GM23248 (cell line): ENCODE results near the gene ANO4. TPM values are rescaled to one million over a fixed set of nuclear protein-coding genes. Genes with fewer than 3 reads are reported as not detected.

ENCODE experiments used
- DNase-seq: peaks from one replicate; pipeline ENCODE4 v3.0.0-alpha.2; 2015
- H2AFZ ChIP-seq: fragments of 200-600 bp; sonication (generic); 2 replicates; pipeline ENCODE4 v1.6.1; 2016; ENCODE audit warnings: antibody characterized with exemption
- H3F3A ChIP-seq: fragments of 200-600 bp; sonication (generic); 2 replicates; pipeline ENCODE4 v1.6.1; 2016; ENCODE audit warnings: mild to moderate bottlenecking, antibody characterized with exemption, mixed run types; ENCODE audit not compliant: insufficient read depth
- H3K27ac ChIP-seq: fragments of 200-600 bp; sonication (generic); 2 replicates; pipeline ENCODE4 v1.5.1; 2016; ENCODE audit warnings: mild to moderate bottlenecking
- H3K27me3 ChIP-seq: fragments of 200-600 bp; sonication (generic); replicated peaks from 2 replicates; pipeline ENCODE4 v1.6.1; 2016; ENCODE audit warnings: mild to moderate bottlenecking; ENCODE audit not compliant: insufficient read depth
- H3K36me3 ChIP-seq: fragments of 200-600 bp; sonication (generic); 2 replicates; pipeline ENCODE4 v1.6.1; 2016; ENCODE audit warnings: low read depth, mild to moderate bottlenecking
- H3K4me1 ChIP-seq: fragments of 200-600 bp; sonication (generic); 2 replicates; pipeline ENCODE4 v1.6.1; 2016; ENCODE audit warnings: mild to moderate bottlenecking; ENCODE audit not compliant: insufficient read depth
- H3K4me2 ChIP-seq: fragments of 200-600 bp; sonication (generic); one replicate; pipeline ENCODE4 v1.6.1; 2016; ENCODE audit warnings: mild to moderate bottlenecking; ENCODE audit not compliant: unreplicated experiment
- H3K4me3 ChIP-seq: fragments of 200-600 bp; sonication (generic); 2 replicates; pipeline ENCODE4 v1.5.1; 2016; ENCODE audit warnings: mild to moderate bottlenecking
- H3K79me2 ChIP-seq: fragments of 200-600 bp; sonication (generic); 2 replicates; pipeline ENCODE4 v1.6.1; 2016; ENCODE audit warnings: mild to moderate bottlenecking; ENCODE audit not compliant: insufficient read depth
- H3K9ac ChIP-seq: fragments of 200-600 bp; sonication (generic); 2 replicates; pipeline ENCODE4 v1.6.1; 2016; ENCODE audit warnings: mild to moderate bottlenecking
- H3K9me2 ChIP-seq: fragments of 200-600 bp; sonication (generic); 2 replicates; pipeline ENCODE4 v1.6.1; 2016; ENCODE audit warnings: mixed run types, mild to moderate bottlenecking, moderate library complexity; ENCODE audit not compliant: insufficient read depth
- H3K9me3 ChIP-seq: fragments of 200-600 bp; sonication (generic); one replicate; pipeline ENCODE4 v1.6.1; 2017; ENCODE audit warnings: low read depth
- H4K20me1 ChIP-seq: fragments of 200-600 bp; sonication (generic); 2 replicates; pipeline ENCODE4 v1.6.0; 2016; ENCODE audit not compliant: insufficient read depth
- EZH2 ChIP-seq: fragments of 200-600 bp; sonication (generic); IDR thresholded peaks from 2 replicates; pipeline ENCODE4 v1.6.1; 2018; ENCODE audit warnings: antibody characterized with exemption, mild to moderate bottlenecking; ENCODE audit not compliant: insufficient read depth, poor library complexity, severe bottlenecking
- EZH2phosphoT487 ChIP-seq: fragments of 200-600 bp; sonication (generic); IDR thresholded peaks from 2 replicates; pipeline ENCODE4 v1.6.1; 2018; ENCODE audit warnings: antibody characterized with exemption, moderate library complexity, mild to moderate bottlenecking, low read depth; ENCODE audit not compliant: insufficient read depth
- WGBS, 2 experiments: methylation state at CpG; one replicate each; pipeline ENCODE4 v1.1.6; 2015 to 2017; ENCODE audit warnings: low lambda C conversion rate in 2 of 2, low coverage in 1 of 2; ENCODE audit errors: missing lambda C conversion rate in 2 of 2; 5-methylcytosine and 5-hydroxymethylcytosine counted together
- in situ Hi-C: fragments of 300-500 bp; cut with MboI; formaldehyde crosslinking; loops from 2 replicates; pipeline ENCODE4 v1.15.0; 2020
- polyA plus RNA-seq: library from polyadenylated mRNA; unstranded; fragments of >200 nt; fragmentation: Nextera tagmentation; extraction: Ambion mirVana; gene quantifications from 2 replicates; pipeline ENCODE4 v1.2.1, GENCODE V29; 2016
- total RNA-seq: library from RNA; depleted of rRNA; stranded (reverse); fragments of >200 nt; shearing (Covaris generic); gene quantifications from 2 replicates; pipeline ENCODE4 v1.2.3, GENCODE V29; 2014

The ANO4 gene
- total and polyA plus RNA-seq, 2 experiments from 2014 or later, result 6.6 to 7.6 TPM

- no peaks in the 10 kb centered on the region for H4K20me1 ChIP-seq
- H3K36me3 ChIP-seq, result no peaks in the 10 kb centered on the region
- TF ChIP-seq EZH2phosphoT487 (no peak), EZH2 (no peak)
- no peak for DNase-seq
- no peaks in the 10 kb centered on the region for H3K27me3 ChIP-seq
- H2AFZ ChIP-seq, result no peak overlapping the region
- in situ Hi-C loops, result no loop called here
- H3K9me2 ChIP-seq, result no peaks in the 10 kb centered on the region
- WGBS, 2 experiments, result 76 to 83% methylated on average over 5 of the region's 5 CpGs
- H3K4me1 ChIP-seq, result no peaks in the 10 kb centered on the region
- H3K9me3 ChIP-seq, result no peaks in the 10 kb centered on the region
- no peak overlapping the region for H3K9ac ChIP-seq
- no peaks in the 10 kb centered on the region for H3F3A ChIP-seq
- H3K4me2 ChIP-seq, result no peak overlapping the region
- H3K27ac ChIP-seq, result no peak overlapping the region
- H3K79me2 ChIP-seq, result no peaks in the 10 kb centered on the region
- H3K4me3 ChIP-seq, result no peak overlapping the region
Observed at GRCh38 chr12:101097829-101098580, 303.4 kb downstream of the ANO4 start.

- no peaks in the 10 kb centered on the region for H3K79me2 ChIP-seq
- no peak overlapping the region for H3K4me3 ChIP-seq
- H3K9ac ChIP-seq, result no peak overlapping the region
- 0 out of 2 replicates have a peak, but pooled peaks cover 4% of the 10 kb centered on the region for H3K36me3 ChIP-seq
- no peak overlapping the region for H2AFZ ChIP-seq
- H3K4me2 ChIP-seq, result no peak overlapping the region
- in situ Hi-C loops, result no loop called here
- H3K27ac ChIP-seq, result no peak overlapping the region
- H3F3A ChIP-seq, result no peaks in the 10 kb centered on the region
- H3K9me3 ChIP-seq, result peaks cover 5% of the 10 kb centered on the region
- DNase-seq, result no peak
- no peaks in the 10 kb centered on the region for H3K4me1 ChIP-seq
- WGBS, 2 experiments, result 85 to 87% methylated on average over 4 of the region's 4 CpGs
- no peaks in the 10 kb centered on the region for H3K27me3 ChIP-seq
- no peaks in the 10 kb centered on the region for H3K9me2 ChIP-seq
- no peaks in the 10 kb centered on the region for H4K20me1 ChIP-seq
- TF ChIP-seq EZH2phosphoT487 (no peak), EZH2 (no peak)
Observed at GRCh38 chr12:101107032-101107763, 312.6 kb downstream of the ANO4 start.

GRCh38 chr12:101108130-101108529 lies 313.6 kb downstream of the ANO4 start:
- WGBS, 2 experiments, result 69 to 75% methylated on average over 5 of the region's 5 CpGs
- TF ChIP-seq EZH2 (no peak), EZH2phosphoT487 (no peak)

GRCh38 chr12:101110866-101111265 lies 316.3 kb downstream of the ANO4 start:
- Histone ChIP-seq H3K4me2 (no peak overlapping the region), H3F3A (no peaks in the 10 kb centered on the region), H3K27ac (no peak overlapping the region), H4K20me1 (no peaks in the 10 kb centered on the region), H3K9me2 (no peaks in the 10 kb centered on the region), H3K36me3 (0 out of 2 replicates have a peak, but pooled peaks cover 4% of the 10 kb centered on the region), H3K4me3 (no peak overlapping the region), H3K9ac (no peak overlapping the region), H3K4me1 (no peaks in the 10 kb centered on the region), H2AFZ (no peak overlapping the region), H3K79me2 (no peaks in the 10 kb centered on the region), H3K9me3 (no peaks in the 10 kb centered on the region), H3K27me3 (no peaks in the 10 kb centered on the region)
- DNase-seq, result no peak
- TF ChIP-seq EZH2phosphoT487, result no peak
- no peak for TF ChIP-seq EZH2
- WGBS, 2 experiments, result 68 to 71% methylated on average over 3 of the region's 3 CpGs
- in situ Hi-C loops, result no loop called here

More at GRCh38 chr12:101108130-101108529, 313.6 kb downstream of the ANO4 start:
- no peak for DNase-seq
- no peak overlapping the region for H3K4me3 ChIP-seq
- H3K9me3 ChIP-seq, result peaks cover 5% of the 10 kb centered on the region
- H3K79me2 ChIP-seq, result no peaks in the 10 kb centered on the region
- H3K36me3 ChIP-seq, result 0 out of 2 replicates have a peak, but pooled peaks cover 4% of the 10 kb centered on the region
- no peaks in the 10 kb centered on the region for H4K20me1 ChIP-seq
- H3K9ac ChIP-seq, result no peak overlapping the region
- no peak overlapping the region for H2AFZ ChIP-seq
- H3K27me3 ChIP-seq, result no peaks in the 10 kb centered on the region
- in situ Hi-C loops, result no loop called here
- no peaks in the 10 kb centered on the region for H3K9me2 ChIP-seq
- H3F3A ChIP-seq, result no peaks in the 10 kb centered on the region
- no peak overlapping the region for H3K4me2 ChIP-seq
- H3K4me1 ChIP-seq, result no peaks in the 10 kb centered on the region
- no peak overlapping the region for H3K27ac ChIP-seq
